Right renal pelvis (tissue), 4 donors: ENCODE results near the gene MPDU1. TPM values are rescaled to one million over a fixed set of nuclear protein-coding genes. Genes with fewer than 3 reads are reported as not detected.
"Not testable (repeated sequence)": the region's sequence is repeated elsewhere in the genome, so short reads cannot be mapped to it uniquely, and the experiment has no call there.

Source experiments
- DNase-seq, 4 donors: peaks; one replicate each; pipeline ENCODE4 v3.0.0-alpha.2; 2013; ENCODE audit warnings: low read depth in 4 of 4, low spot score in 3 of 4, missing footprints in 1 of 4
- polyA plus RNA-seq, 4 donors: library from polyadenylated mRNA; unstranded; fragments of 120-200 nt; gene quantifications; one replicate each; pipeline ENCODE4 v1.2.1, GENCODE V29; 2013; ENCODE audit not compliant: insufficient read length in 4 of 4

The MPDU1 gene
- polyA plus RNA-seq, 4 donors, result 110 to 122 (median 119) TPM

DNA sequence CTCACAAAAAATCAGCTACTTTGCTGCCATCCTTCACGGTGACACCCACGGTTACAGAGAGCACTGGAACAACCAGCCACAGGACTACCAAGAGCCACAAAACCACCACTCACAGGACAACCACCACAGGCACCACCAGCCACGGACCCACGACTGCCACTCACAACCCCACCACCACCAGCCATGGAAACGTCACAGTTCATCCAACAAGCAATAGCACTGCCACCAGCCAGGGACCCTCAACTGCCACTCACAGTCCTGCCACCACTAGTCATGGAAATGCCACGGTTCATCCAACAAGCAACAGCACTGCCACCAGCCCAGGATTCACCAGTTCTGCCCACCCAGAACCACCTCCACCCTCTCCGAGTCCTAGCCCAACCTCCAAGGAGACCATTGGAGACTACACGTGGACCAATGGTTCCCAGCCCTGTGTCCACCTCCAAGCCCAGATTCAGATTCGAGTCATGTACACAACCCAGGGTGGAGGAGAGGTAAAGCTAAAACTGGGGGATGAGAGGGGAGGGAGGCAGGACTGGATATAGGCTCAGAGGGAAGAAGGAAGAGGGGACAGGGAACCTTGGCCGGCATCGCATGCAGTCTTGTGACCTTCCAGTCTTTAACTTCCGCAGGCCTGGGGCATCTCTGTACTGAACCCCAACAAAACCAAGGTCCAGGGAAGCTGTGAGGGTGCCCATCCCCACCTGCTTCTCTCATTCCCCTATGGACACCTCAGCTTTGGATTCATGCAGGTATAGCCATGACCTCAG lies 3.6 kb upstream of the MPDU1 start:
- no peak for DNase-seq

DNA sequence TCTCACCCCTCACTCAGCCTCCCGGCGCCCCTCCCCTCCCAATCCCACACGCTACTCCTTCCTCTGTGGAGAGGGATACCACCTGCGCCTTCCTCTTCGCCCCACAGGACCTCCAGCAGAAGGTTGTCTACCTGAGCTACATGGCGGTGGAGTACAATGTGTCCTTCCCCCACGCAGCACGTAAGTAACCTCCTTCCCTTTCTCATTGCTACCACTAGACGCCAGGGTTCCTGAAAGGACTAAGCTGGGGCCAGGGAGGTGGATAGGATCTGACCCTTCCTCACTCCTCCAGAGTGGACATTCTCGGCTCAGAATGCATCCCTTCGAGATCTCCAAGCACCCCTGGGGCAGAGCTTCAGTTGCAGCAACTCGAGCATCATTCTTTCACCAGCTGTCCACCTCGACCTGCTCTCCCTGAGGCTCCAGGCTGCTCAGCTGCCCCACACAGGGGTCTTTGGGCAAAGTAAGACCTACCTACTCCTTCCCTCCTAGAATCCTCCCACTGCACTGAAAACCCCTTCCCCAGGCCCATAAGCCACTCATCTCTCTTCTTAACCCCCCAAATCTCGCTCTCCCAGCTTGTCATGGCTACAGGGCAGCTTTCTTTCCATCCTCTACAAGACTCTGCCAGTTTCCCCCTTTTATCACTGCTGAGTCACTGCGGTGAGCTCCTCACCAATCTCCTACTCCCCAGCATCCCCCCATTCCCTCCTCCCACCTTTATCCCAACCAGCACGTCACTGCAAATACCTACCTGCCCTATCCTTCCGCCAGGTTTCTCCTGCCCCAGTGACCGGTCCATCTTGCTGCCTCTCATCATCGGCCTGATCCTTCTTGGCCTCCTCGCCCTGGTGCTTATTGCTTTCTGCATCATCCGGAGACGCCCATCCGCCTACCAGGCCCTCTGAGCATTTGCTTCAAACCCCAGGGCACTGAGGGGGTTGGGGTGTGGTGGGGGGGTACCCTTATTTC lies 2.8 kb upstream of the MPDU1 start:
- no peak for DNase-seq

DNA sequence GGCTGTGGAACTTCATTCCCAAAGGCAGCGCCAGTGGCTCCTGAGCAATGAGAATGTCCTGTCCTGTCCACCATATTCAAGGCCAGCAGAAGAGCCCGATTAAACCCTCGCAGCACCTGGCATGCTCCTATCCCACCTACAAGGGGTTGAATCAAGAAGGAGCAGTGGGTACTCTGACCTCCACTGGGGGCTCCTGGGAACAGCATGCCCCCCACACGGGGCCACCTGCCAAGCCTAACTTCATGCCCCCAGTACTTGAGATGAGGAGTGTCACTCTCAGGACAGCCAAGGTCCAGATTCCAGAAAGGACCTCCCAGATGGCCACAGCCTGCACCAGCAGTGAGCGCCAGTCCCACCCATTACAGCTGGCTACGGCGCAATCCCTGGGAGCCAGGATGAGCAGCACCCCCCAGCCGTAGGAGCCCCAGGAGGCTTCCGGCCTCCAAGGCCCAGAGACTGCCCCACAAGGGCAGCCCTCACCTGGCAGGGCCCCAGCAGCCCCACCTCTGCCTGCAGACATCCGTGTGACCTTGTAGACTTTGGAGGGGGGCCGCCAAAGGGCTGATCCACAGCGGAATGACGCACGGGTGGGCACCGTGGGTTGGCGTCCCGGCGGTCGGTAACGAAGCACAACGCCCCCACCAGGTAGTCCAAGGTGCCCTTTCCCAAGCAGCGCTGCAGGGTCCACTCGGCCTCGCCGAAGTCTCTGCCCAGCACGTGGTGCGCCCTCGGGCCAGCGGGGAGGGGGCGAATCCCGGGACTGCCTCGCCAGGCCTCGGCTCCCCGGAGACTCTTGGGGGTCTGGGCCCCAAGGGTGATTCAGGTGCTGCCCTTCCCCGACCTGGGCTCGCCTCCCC lies 1.0 kb upstream of the MPDU1 start:
- DNase-seq, result no peak

DNA sequence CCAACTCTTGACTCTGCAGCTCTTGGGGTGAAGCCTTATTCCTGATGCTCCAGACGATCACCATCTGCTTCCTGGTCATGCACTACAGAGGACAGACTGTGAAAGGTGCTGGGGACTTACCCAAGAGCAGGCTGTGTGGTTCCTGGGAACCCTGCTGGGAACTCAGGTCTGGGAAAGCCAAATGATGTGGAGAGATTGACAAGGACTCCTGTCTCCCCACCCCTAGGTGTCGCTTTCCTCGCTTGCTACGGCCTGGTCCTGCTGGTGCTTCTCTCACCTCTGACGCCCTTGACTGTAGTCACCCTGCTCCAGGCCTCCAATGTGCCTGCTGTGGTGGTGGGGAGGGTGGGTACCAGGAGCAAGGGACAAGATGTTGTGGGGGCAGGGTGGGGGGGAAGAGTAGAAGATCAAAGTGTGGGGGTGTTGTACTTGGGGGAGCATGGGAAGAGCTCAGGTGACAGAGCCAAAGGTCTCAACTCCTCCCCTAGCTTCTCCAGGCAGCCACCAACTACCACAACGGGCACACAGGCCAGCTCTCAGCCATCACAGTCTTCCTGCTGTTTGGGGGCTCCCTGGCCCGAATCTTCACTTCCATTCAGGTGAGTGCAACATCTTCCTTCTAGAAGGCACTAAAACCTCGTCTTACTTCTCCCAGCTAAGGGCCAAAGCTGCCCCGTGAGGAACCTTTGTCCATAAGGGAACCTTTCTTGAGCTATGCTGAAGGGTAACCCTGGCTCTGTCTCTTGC lies 3.2 kb downstream of the MPDU1 start:
- no peak for DNase-seq

DNA sequence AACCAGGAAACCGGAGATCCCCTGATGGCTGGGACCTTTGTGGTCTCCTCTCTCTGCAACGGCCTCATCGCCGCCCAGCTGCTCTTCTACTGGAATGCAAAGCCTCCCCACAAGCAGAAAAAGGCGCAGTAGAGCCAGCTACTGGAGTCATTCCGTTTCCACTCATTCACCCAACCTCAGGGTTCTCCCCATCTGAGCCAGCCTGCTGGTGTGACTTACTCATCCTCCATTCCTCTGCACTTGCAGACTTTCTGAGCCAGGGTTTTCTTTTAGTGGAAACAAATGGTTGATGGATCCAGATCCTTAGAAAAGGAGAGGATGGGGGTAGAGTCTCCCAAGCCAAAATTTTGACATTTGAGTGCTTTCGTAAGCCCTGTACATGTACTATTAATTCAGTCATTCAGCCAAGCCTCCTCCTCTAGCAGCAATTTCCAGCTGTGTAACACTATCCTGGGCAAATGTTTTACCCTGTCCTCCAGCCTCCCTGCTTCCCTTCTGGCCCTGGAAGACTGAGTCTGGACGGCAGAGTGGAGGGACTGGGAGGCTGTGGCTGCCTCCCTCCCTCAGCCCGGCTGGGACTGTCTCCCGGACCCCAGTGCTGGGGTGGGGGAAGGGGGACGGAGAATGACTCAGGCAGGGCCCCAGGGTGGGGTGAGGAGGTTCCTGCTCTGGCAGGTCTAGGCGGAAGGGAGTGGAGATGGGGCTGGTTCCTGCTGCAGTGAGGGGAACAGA lies 3.9 kb downstream of the MPDU1 start:
- DNase-seq, result no peak

DNA sequence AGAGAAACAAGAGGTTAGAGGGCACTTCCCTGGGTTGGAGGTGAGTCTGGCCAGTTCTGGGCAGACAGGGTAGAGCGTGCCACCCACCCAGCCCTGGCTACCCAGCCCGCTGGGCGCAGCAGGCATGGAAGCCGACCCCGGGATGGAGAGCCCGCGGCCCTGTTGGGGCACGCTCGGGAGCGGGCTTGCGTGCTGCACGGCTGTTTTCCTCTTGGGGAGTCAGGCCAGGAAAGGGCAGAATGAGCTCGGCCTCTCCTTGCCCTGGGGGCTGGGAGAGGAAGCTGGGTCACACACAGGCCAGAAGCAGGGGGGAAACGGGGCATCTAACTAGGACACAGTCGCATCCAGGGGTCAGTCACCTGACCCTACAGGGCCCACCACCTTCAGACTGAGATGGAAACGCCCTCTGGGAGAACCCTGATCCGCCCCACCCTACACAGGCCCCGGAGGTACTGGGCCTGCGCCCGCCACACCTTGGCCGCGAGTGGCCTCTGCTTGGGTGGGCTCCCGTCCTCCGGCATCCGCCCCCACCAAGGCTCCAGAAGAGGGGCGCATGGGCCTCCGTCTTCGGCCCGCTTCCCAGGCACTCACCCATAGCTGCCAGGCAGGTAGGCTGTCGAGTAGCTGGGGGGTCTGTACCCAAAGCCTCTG lies 5.0 kb downstream of the MPDU1 start:
- no peak for DNase-seq

DNA sequence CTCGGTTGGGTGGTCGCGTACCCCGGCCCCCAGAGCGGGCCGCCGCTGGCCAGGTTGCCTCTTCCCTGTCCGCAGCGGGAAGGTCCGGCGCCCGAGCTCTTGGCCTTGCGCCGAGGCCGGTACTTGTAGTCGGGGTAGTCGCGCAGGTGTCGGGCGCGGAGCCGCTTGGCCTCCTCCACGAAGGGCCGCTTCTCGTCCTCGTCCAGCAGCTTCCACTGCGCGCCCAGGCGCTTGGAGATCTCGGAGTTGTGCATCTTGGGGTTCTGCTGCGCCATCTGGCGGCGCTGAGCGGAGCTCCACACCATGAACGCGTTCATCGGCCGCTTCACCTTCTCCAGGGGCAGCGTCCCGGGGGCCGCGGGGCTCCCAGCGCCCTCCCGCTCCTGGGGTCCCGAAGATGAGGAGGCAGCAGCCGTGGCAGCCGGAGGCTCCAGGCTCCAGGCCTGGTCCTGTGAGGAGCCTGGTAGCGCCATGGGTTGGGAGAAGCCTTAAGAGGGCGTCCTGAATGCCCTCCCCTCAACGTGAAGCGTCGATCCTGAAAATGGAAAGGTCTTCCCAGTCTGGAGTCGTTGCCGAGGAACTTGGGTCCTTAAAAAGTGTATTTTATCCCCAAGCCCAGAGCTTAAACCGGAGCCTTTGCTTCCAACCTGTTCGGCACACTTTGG lies 5.7 kb downstream of the MPDU1 start:
- DNase-seq, result peak; percentile 66 to 83 (median 77)

DNA sequence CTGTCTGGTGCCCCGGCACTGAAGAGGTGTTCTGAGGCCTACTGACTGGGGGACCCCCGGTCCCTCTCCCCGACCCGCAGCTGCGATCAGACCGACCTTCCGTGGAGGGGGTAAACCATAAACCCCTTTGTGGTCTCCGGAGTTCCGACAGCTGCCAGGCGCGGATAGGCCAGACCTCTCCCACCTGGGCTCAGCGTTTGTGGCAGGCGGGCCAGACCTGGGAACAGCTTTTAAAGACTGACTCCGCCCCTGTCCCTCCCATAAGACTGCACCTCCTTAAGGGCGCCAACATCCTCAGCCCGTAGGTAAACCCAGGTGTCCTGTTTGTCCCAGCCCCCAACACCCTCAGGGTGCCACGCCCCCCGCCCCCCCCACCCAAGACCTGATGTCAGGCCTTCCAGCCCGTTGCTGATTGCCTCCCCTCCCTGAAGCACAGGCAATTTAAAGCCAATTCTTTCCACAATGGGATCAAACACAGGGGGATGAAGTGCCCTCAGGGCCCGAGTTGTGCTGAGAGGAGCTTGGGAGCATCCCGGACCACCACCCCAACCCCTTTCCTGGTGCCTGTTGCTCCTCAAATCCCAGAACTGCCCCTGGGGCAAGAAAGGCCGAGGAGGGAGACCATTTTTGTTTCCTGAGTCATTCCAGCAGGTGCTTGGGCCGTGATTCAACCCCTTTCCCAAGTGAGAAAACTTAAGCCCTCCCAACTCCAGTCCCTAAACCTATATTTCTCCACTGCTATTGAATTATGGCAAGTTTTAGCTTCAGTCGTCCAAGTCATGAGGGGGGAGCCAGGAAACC lies 6.4 kb downstream of the MPDU1 start, which contains the start of gene SOX15:
TSS of gene SOX15 (minus strand) at position 204 of the 801 bp plus-strand sequence. CDS start 418 bp downstream, outside the sequence.
- no peak for DNase-seq

DNA sequence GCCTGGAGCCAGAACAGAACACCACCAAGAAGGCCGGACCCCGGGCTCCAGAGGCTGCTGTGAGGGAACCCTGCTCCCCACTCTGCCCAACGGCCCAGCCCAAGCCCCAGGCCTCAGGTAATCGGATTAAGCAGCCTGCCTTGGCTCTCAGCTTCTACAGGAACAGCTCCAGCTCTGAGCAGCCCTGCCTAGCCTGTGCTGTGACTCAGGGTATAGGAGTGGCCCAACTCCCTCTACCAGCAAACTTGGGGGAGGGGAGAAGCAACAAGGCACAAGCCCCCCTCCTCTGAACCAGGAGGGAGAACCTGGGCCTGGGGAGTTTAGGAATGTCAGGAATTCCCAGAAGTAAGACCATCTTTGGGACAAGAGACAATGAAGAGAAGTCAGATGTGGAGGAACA lies 7.1 kb downstream of the MPDU1 start:
- no peak for DNase-seq

DNA sequence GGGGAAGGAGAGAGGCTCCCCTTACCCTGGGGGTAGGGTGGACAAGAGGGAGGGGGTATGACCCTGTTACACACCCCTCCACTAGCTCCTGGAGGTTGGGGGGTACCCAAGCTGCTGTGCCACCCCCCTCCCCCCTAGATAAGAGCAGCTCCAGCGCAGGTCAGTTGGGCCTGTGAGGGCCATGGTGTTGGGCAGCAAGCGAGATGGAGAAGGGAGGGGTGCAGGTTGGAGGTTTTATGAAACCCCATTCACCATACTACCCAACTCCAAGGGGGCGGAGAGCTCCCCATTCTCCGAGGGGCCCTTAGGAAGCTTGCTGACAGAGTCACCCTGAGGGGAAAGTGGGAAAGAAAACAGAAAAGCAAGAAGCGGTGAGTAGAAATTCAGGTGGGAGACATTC lies 7.9 kb downstream of the MPDU1 start:
- no peak for DNase-seq

DNA sequence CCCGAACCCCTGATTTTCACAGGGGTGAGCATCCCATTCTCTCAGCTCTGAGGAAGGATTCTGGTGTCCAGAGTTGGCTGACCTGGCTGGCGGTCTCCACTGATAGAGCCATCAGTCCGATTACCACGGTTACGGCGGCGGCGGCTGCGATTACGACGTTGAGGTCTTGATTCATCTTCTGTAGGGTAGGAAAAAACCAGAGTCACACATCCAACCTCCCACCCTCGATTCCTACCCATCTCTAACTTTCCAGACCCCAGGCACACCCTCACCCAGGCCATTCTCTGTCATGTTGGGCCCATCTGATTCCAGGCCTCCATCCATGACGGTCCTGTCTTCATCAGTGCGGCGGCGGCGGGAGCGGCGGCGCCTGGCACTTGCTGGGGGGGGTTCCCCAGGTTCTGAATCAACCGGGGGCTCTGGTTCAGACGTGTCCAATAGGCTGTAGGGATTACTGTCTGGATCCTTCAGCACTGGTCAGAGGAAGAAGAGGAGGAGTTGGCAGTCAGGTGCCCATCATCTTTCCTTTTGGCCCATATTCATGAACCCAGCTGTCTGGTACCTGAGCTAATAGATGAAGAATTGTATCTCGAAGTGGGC lies 8.9 kb downstream of the MPDU1 start:
- DNase-seq, result no peak

DNA sequence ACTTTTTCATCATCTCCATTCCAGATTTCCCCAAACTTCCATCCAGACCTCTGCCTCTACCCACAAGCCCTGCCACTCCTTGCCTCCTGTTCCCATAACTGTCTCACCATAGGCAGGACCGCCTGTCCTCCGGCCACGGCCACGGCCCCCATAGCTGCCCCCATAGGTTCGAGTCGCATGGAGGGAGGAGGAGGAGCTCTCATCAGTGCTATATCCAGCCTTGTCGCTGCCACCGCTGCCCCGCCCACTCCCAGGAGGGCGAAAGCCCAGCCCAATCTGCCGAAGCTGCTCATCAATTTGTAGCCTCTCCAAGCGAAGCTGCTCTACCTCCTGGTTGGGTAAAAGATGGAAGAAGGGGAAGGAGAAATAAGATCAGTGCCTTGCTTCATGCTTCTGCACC lies 9.6 kb downstream of the MPDU1 start:
- no peak for DNase-seq

DNA sequence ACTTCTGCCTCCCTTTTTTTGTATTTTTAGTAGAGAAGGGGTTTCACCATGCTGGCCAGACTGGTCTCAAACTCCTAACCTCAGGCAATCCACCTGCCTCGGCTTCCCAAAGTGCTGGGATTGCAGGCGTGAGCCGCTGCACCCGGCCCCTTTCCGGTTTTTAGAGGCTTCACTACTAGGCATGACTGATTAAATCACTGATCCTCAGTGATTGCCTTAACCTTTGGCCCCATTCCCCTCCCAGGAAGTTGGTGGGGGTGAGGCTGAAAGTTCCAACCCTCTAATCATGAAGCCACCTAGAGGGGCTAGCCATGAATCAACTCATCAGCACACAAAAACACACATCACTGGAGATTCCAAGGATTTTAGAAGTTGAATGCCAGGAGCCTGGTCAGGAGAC lies 13.9 kb downstream of the MPDU1 start:
- DNase-seq, result not testable (repeated sequence)

DNA sequence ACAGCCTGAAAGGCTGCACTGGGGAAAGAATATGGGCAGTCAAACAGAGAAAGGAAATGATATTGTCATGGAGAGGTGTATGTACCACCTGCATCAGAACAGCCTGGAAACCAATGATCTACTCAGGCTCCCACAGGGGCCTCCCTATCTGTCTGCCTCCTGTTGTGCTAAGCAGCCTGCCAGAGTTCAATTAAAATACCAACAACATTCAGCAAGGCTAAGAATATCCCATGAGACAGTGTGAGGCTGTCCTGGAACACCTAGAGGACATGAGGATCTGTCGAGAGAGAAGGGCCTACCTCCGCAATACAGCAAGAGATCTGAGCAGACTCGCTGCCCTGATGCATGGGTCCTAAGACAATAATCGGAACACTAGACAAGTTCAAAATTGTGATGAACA lies 22.6 kb downstream of the MPDU1 start:
- DNase-seq, result no peak

DNA sequence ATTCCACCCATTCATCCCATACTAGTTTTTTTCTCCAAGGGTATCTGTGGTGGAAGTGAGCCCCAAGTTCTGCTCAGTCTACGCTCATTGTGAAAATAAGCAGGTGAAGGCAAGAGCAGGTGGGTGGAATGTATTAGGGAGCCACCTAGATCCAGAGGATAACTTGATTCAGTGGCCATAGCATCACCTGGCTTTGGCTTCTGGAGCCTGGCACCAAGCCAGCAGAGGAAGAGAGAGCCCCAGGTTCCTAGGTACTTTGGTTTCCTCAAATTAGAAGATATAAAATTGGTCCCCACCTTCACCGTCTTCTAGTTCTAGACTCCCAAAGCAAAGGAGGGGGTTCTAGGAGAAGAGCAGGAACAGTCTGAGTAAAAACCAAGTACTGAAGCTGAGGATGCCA lies 27.0 kb downstream of the MPDU1 start:
- DNase-seq, result no peak

DNA sequence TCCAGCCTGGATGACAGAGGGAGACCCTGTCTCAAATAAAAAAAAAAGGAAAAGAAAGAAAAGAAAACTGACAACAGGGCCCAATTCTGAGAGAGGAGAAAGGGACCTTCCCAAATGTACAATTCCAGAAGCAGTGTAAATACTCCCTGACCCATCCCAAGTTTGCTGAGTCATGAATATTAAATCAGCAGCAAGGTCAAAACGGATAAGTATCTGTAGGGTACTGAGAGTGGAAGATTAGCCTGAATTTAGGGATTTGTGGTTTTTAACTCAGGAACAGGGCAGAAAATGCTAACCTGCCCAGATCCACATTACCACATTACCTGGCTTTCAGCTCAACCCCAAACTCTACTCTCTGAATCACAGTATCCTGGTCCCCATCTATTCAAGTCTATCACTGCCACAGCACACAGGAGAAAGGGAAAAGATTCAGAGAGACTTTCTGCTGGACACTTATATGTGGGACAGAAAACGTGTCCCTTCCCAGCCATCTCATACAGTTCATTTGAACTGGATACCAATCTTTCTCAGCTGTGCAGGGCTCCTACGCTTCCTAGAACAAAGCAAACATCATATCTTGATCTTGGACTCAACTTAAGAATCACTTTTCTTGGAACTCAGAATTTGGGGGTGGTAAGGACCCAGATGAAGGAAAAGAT lies 28.1 kb downstream of the MPDU1 start:
- DNase-seq, result no peak

DNA sequence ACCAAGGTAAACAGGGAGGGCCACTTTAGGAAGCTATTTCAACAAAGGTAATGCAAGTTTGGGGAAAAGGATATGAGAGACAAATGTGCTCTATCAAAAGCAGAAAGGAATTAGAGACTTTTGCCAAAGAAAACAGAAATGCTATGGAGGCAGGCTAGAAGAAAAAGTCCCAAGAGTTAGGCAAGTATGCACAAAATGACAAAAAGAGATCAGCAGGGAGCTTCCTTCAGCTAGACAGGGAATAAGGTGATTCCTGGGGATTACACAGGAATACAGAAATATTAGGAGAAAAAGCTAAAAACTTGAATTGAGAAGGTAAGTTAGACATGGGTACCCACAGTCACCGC lies 28.6 kb downstream of the MPDU1 start:
- DNase-seq, result no peak
